Inflammatory macrophage treated with lipopolysaccharide for 4 hours (primary cell): ENCODE measurements around the gene TTLL1.
"Not testable (repeated sequence)": the region's sequence is repeated elsewhere in the genome, so short reads cannot be mapped to it uniquely, and the experiment has no call there.

Source experiments
- DNase-seq: peaks from one replicate; pipeline ENCODE4 v3.0.0-alpha.2; 2020

TTLL1 gene

DNA sequence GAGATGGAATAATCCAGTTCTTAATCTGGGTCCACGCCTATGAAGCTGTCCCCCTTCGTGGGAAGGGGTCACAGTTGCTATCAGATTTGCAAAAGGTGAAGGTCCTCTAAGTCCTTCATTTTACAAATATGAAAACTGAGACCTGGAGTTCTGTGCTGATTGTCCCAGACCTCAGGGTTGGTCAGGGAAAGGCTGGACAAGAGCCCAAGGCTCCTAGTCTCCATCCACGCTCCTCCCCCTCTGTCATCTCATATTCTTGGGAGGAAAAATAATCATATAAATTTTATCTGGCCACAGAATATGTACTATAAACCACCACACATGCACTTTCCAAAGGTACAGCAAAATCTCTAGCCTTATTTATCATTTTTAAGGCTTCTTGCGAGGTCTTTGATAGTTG lies 79.7 kb downstream of the TTLL1 start:
- no peak for DNase-seq

DNA sequence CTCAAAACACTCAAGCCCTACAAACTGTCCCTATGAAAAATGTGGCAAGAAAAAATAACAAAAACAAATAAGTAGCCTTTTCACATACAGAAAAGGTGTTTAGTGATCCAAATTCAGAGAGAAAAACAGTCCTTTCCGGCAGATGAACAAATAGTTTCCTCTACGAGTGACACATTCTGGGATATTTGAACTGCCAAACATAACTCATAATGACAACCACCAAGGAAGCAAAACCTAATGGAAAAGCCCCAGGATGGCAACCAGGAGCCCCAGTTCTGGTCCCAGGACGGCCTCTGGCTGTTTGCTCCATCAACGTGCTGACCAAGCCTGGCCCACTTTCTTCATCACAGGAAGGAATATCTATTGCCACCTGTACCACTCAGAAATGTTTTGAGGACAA lies 80.3 kb downstream of the TTLL1 start:
- no peak for DNase-seq

DNA sequence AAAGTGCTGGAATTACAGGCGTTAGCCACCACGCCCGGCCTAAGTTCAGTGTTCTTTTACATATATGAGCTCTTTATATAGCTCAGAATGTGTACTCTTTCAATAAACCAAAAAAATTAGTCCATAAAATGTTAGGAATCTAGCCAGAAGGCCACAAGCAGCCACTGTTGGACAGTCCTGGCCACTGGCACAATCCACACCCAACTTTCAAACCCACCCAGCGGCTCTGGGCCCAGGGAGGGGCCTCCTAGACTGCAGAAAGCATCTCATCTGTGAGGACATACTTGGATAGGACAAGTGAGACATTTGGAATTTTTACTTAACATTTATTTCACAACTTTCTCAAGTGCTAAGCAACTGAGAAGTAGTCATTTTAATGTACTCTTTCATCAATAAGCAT lies 80.7 kb downstream of the TTLL1 start:
- DNase-seq = peak; percentile 22

DNA sequence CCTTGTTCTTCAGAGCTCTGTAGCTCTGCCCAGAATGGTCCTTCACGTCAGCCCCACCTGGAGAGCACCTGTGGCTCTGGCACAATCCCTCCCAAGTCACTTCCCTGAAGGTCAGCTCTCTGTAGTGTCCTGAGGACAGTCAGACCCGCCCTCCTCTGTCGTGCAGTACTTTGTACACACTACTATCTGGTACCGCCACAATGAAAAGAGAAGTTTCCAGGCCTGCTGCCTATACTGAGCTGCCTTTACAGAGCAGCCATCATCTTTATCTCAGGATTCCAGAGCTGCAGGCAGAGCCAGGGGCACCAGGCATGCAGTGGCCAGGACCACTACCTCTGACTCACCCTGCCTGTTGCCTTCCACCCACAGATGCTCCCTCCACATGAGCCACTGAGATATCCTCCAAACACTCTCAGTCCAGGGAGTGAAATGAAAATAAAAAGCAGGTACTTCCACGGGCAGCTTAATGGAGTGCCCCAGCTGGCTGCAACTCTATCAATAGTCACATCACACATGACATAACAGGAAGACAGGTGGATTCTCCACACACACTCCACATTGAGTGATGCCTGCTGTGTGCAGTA lies 81.6 kb downstream of the TTLL1 start:
- no peak for DNase-seq

DNA sequence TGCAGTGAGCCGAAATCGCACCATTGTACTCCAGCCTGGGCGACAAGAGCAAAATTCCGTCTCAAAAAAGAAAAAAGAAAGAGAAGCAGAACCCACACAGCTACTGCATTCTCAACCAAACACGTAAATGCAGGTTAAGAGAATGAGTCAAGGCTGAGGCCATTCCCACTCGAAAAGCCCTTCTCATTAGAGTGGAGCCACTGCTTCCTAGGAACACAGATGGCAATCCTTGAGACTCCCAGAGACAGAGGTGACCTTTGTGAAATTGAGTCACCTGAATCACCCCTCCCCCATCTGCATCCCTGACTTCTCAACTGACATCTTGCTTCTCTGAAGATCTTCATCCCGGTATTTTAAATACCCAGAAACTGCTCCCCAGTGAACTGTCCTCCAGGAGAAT lies 82.4 kb downstream of the TTLL1 start:
- DNase-seq = no peak

DNA sequence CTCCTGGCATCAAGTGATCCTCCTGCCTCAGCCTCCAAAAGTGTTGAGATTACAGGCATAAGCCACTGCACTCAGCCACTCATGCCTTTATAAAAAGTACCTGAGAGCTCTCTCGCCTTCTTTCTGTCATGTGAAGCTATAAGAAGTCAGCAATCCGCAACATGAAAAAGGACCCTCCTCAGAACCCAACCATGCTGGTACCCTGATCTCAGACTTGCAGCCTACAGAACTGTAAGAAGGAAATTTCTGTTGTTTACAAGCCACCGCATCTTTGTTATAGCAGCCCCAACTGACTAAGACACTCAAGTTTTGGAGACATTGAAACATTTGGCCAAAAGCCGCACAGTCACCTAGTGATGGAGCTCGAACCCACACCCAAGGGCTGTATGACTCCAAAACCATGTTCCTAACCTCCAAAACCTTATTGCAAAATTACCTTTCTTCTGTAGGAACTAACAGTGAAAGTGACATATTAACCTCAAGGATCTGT lies 83.1 kb downstream of the TTLL1 start:
- DNase-seq = no peak

DNA sequence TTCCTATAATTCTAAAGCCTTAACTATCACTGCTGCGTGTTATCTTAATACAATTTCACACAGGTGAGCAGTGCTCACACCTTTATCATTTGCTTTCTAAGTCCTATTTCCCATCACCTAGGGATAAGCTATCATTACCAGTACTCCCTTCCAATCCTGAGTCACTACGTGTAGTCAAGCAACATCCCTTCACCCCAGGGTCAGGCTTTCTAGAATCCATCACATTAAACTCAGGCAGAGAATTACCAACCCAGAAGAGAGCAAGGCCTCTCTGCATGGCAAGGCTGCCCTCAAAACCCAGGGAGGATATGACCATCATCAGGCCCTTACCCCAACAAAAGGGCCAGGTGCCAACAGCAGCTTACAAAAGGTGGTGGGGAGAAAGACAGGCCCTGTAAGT lies 84.1 kb downstream of the TTLL1 start:
- no peak for DNase-seq

DNA sequence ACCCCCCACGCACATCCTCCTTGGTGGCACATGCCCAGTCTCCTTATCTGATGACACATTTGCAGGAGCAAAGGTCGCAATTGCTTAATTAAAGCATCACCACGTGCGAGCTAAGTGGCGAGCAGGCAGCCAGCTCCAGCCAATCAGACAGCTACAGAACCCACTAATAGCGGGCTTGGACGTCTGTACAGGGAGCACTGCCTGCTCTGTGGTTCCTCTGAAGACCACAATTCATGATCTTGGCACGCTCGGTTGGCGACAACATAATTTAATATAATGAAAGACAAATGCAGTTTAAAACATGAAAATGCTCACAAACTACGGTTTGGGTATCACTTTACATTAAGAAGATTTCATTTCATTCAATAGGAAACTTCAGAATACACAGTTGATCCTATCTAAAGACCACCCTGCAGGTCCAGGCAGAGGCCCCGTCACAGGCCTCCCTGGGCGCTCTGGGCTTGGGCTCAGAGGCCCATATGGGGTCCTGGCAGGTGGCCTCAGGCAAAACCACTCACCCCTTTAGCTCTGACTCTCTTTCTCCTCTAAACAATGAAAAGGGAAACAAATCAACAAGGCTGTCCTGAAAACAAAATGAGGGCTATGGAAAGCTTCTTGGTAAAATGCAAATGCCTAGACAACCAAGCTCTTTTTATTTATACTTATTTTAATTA lies 84.7 kb downstream of the TTLL1 start:
- DNase-seq = peak; percentile 71

DNA sequence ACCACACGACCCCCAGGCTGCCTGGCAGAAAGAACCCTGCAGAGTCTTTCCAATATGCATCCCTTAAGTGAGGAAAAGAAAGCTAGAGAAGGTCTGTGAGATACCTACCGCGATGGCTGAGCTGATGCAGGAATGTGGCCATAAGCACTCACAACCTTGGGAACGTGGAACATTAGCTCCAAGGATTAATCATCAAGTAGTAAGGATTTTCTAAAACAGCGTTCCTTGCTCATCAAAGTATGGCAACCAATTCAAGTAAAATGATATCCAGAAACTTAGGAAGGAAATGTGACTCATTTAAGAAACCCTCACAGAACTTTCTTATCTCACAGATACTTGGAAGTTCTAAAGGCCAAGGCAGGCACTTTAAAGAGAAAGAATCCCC lies 87.0 kb downstream of the TTLL1 start:
- DNase-seq = no peak

DNA sequence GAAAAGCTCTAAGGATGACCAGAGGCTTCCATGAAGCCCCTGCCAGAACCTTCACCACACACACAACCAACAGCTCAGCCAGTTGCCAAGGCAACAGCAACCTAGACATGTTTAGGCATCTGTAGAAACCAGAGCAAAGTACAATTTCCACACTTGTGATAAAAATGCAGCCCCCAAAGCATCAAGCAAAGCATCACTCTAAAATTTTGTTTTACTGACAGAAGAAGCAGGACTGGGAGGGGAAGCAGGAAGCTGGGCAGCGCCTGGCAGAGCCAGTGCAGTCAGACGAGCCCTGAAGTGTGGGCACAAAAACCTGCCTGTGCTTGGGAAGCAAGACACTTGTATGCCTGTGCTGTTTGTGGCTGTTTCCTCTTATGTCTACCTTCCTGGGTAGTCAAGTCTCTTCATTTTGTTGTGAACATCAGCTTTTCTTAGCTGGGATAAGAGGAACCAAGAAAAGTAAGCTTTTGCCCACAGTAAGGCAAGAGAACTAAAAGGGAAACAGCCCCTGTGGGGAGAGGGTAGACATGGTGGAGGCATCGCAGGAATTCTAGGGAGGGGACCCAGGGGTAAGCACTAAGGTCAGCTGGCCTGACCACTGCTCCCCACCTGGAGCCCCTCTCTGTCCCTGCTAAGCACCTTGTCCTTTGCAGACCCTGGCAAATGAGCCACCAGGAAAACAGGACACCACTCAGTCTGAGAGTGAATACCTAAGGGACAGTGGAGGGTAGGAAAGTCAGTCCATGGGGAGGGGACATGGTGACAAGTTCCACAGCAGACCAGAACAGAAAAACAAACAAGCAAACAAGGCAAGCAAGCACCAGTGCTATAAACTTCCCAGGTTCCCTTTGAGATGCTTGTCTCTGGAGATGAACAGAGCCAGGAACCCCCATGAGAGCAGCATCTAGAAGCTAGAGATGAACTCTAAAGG lies 87.7 kb downstream of the TTLL1 start:
- peak; percentile 56 for DNase-seq

DNA sequence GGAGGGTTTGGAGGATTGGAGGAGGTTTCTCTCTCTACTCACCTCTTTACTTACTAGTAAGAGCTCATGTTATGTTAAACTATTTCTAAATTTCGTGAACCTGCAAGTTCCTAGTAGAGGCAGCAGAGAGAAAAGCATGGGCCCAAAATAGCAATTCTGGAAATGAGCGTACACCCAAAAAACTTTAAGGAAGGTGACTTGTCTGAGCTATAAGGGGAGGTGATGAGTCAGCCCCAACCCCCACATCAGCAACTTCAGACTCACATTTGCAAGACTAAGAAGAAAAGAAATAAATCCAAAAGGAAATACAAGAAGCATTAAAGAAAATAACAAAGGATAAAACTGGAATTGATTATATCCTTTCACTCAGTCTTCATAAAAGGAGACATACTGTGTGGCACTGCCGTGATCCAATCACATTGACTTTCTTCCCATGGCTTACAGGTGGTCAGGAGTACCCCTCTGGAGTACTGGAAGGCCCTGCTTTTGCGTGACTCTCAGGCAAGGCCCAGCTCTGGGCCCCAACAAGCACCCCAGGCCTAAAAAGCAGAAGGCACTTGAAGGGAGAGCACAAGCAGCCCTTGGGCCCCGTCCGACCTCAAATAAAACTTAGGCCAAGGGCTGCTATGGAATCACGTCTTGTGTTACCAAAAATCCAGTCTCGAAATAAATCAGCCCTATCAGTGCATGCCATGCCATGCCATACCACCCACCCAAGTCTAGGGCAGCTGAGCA lies 88.6 kb downstream of the TTLL1 start:
- DNase-seq = peak; percentile 46

DNA sequence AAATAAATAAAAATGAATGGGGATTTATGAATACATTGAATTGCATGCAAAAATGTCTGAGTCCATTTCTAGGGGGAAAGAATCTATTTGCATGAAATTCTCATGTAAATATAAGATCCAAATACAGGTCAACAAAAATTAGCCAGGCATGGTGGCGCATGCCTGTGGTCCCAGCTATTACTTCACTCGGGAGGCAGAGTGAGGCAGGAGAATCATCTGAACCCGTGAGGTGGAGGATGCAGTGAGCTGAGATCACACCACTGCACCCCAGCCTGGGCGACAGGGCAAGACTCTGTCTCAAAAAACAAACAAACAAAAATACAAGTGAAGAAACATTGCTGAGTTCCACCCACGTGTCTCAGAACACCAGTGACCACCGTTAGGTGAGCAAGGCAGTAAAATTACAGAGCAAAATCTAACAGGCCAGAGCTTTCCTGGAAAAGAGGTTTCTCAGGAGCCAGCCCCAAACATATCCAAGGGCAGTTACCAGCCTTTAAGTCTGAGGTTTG lies 91.6 kb downstream of the TTLL1 start:
- no peak for DNase-seq

DNA sequence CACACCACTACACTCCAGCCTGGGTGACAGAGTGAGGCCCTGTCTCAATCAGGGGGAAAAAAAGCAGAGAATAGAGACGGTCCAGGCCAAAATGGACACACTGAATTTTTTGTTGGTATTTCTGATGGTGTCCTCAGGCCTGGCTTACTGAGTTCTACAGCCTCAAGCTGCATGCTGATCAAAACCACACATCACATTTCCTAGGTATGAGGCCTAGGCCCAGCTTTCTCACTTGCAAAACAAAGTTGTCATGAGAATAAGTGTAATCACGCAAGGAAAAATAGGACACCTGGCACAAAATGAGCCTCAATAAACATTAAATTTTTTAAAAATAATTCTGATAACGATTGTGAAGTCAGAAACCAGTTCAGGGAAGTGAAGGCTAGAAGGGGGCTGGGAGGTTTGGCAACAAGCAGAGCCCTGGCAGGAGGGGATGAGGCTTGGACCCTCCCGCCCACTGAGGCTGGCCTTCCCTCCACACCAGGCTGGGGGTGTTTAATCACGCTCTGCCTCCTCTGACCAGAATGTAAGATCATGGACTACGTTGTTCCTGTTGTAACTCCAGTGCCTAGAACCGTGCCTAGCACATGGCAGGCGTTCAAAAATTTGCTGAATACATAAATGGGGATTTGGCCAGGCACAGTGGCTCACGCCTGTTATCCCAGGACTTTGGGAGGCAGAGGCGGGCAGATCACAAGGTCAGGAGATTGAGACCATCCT lies 92.4 kb downstream of the TTLL1 start:
- DNase-seq = peak; percentile 73

DNA sequence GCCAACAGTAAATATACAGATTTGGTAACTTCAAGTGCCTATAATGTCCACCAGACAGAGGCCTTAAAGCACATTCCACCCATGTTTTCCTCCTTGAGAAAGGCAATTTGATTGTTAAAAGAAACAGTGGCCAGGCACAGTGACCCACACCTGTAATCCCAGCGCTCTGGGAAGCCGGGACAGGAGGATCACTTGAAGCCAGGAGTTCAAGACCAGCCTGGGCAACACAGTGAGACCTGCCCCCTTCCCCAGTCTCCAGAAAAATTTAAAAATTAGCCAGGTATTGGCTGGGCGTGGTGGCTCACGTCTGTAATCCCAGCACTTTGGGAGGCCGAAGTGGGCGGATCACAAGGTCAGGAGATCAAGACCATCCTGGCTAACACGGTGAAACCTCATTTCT lies 93.5 kb downstream of the TTLL1 start:
- not testable (repeated sequence) for DNase-seq

DNA sequence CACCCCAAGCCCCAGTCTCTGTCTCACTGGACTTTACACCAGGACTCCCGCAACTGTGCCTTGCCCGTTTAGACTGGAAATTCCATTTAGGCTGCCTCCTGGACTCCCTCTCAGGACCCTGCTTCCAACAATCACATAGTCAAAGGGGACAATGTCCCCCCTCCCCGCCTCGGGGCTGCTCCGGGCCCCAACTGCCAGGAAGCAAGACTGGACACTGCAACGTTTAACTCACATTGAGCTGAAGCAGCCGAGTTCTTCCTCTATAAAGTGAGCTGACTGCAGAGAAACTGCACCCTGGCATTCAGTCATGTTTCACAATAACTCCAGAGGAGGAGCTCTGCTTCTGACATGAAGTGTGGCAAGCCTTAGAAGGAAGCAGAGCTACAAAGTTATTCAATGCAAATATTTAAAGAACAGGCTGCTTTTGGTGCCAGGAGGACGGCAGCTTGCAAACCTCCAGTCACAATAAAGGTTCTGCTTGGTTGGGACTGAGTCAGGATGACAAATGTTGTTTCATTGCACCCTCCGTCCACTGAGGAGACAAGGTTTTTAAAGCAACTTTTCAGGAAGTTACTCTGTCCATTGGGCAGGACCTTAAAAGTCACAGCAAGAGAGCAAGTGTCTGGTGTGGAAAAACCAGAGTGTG lies 94.2 kb downstream of the TTLL1 start:
- DNase-seq = peak; percentile 94

DNA sequence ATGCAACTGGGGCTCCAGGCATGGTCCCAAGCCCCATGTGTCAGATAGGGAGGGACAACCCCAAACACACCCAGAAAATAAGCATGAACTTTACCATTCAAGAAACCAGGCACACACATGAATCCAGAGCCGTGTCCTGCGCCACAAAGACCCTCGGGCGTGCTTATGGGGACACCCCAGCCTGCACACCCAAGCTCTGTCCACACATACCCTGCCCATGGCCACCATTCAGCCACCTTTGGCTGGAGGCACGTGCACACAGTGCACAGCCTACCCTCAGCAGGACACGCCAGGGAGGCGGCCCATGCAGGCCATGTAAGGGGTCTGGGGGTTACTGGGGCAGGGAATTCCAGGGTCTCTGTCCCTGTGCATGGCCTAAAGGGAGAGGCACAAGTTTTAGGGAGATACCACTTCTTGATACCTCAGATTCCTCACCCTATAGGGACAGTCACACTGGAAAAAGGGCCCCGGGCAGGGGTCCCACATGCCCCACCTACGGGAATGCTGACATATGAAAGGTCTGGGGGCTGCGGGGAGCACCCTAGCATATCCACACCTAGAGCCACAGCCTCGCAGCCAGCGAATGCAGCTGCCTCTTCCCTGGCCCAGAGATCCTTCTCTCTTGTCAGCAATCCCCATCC lies 94.8 kb downstream of the TTLL1 start:
- no peak for DNase-seq

DNA sequence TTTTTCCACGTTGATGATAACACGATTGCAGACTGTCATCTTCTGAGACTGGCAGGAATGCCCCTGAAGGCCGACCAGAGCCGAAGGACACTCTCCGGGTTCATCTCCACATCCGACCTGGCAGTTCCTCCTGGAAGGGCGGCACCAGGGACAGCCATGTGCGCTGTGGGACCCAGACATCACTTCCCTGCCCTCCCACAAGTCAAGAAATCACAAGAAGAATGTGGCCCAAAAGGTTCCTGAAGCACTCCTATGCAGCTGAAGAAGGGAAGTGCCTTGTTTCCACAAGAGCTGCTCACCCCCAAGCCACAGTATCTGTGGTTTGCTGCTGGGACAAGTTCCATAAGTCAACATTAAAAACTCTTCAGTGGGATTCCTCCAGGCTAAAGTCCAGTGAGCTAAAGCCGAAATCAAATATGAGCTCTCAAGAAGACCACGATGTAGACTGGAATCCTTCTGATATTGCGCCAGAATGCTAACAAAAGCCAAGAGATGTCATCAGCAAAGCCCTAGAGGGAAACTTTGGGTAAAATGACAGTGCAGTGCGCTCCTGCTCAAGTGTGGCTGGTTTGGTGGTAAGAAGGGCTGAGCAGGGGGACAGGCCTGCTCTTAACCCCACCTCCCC lies 95.4 kb downstream of the TTLL1 start:
- peak; percentile 51 for DNase-seq

DNA sequence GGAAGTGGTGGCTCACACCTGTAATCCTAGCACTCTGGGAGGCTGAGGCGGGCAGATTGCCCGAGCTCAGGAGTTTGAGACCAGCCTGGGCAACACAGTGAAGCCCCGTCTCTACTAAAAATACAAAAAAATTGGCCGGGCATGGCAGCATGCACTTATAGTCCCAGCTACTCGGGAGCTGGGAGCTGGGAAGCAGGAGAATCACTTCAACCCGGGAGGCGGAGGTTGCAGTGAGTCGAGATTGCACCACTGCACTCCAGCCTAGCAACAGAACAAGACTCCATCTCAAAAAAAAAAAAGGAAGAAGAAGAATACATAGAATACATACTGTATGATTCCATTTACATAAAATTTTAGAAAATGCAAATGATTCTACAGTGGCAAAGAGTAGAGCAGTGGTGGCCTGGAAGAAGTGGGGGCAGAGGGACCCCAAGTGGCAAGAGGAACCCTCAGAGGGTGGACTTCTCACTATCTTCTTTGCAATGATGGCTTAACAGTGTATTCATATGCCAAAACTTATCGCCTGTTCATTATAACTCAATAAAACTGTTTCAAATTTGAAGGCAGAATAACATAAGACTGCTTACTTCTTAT lies 96.2 kb downstream of the TTLL1 start:
- peak; percentile 34 for DNase-seq

DNA sequence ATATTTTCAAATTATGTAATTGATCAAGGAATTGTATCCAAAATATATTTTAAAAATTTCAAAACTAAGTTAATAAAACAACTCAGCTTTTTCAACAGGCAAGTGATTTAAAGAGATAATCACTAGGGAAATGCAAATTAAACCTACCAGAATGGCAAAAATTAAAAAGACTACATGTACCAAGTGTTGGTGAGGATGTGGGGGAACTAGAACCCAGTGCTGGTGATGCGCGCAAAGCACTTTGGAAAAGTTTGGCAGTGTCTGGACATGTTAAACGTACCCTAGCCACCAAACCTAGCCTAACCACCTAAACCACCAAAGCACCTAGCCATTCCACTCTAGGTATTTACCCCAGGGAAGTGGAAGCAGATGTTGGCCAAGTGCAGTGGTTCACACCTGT lies 97.1 kb downstream of the TTLL1 start:
- no peak for DNase-seq

DNA sequence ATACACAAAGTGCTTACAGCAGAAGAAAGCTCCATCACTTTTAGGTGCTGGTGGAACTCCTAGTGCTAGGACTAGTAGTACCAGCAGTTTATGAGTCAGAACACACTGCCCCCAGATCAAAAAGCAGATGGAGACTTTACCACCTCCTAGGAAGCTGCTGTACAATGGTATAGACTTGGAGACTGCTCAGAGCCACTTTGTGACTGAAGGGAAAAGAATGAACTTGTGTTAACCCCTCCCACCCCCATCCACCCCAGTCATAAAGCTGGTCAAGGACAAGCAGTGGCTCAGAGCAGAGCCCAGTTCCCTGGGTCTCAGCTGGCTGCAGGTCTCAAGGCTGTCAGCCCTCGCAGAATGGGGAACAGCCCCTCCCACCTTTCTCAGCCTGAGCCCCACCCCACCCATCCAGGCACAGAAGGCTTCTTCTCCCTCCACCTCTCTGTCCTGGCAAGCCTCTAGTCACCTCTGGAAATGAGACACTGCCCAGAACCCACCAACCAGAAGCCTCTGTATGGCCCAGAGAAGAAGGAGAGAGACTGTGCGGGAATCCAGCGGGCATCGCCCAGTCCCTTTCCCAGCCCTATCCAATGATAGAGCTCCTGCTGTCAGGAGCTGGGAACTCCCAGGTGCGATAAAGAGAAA lies 98.1 kb downstream of the TTLL1 start:
- no peak for DNase-seq
